SK-N-MC (cell line): ENCODE data around the gene RNF113B.

ENCODE experiments used
- DNase-seq: peaks from one replicate; pipeline ENCODE4 v3.0.0-alpha.2; 2011; ENCODE audit warnings: low read depth, low spot score
- H3K27ac ChIP-seq: fragments of 200-600 bp; sonication (generic); 2 replicates; pipeline ENCODE4 v1.5.1; 2016; ENCODE audit warnings: mixed run types
- H3K36me3 ChIP-seq: fragments of 200-600 bp; sonication (generic); 2 replicates; pipeline ENCODE4 v1.6.1; 2017; ENCODE audit warnings: antibody characterized with exemption, low read length, mixed read lengths; ENCODE audit not compliant: insufficient read depth
- H3K4me3 ChIP-seq: fragments of 200-600 bp; sonication (generic); 2 replicates; pipeline ENCODE4 v1.5.1; 2016
- H3K9ac ChIP-seq: fragments of 200-600 bp; sonication (generic); 2 replicates; pipeline ENCODE4 v1.8.0; 2017; ENCODE audit warnings: mixed run types, mixed read lengths; ENCODE audit not compliant: insufficient read length
- H3K9me3 ChIP-seq: fragments of 200-600 bp; sonication (generic); 2 replicates; pipeline ENCODE4 v1.6.1; 2017; ENCODE audit warnings: low read depth, mild to moderate bottlenecking, antibody characterized with exemption, low read length, moderate library complexity, mixed read lengths
- EZH2 ChIP-seq: fragments of 200-600 bp; sonication (generic); IDR thresholded peaks from one replicate; pipeline ENCODE4 v1.6.1; 2017; ENCODE audit warnings: antibody characterized with exemption
- FOXP2 ChIP-seq: optimal IDR thresholded peaks from 2 replicates; pipeline ENCODE3; 2011; ENCODE audit warnings: mild to moderate bottlenecking, moderate library complexity; ENCODE audit not compliant: insufficient read depth; ENCODE audit errors: extremely low read length, control extremely low read depth
- POLR2AphosphoS5 ChIP-seq: IDR thresholded peaks from 2 replicates; pipeline ENCODE4 v1.6.1; 2012; ENCODE audit warnings: mild to moderate bottlenecking, low read depth, low read length, borderline replicate concordance

RNF113B gene

GRCh38 chr13:98201189-98201588 is 24.1 kb upstream of the RNF113B start:
- no peak overlapping the region for H3K27ac ChIP-seq
- 0 out of 2 replicates have a peak, but pooled peaks cover 4% of the 10 kb centered on the region for H3K9me3 ChIP-seq
- no peak for TF ChIP-seq EZH2
- no peak for TF ChIP-seq POLR2AphosphoS5
- no peak for TF ChIP-seq FOXP2
- H3K9ac ChIP-seq = no peak overlapping the region
- no peak for DNase-seq
- no peak overlapping the region for H3K4me3 ChIP-seq
- no peaks in the 10 kb centered on the region; the same call in 1 of the 2 replicates for H3K36me3 ChIP-seq

- Histone ChIP-seq H3K9me3 (no peaks in the 10 kb centered on the region), H3K4me3 (no peak overlapping the region), H3K27ac (no peak overlapping the region), H3K9ac (no peak overlapping the region), H3K36me3 (no peaks in the 10 kb centered on the region; the same call in 1 of the 2 replicates)
- DNase-seq = no peak
- TF ChIP-seq EZH2 (no peak), POLR2AphosphoS5 (no peak), FOXP2 (no peak)
Measured at GRCh38 chr13:98200211-98200878, 23.3 kb upstream of the RNF113B start.

- TF ChIP-seq EZH2 = no peak
- no peak for TF ChIP-seq FOXP2
- no peak for TF ChIP-seq POLR2AphosphoS5
- no peaks in the 10 kb centered on the region; the same call in 1 of the 2 replicates for H3K36me3 ChIP-seq
- no peaks in the 10 kb centered on the region for H3K9me3 ChIP-seq
- H3K9ac ChIP-seq = no peak overlapping the region
- no peak overlapping the region for H3K27ac ChIP-seq
- H3K4me3 ChIP-seq = no peak overlapping the region
- DNase-seq = no peak
Measured at GRCh38 chr13:98199480-98199879, 22.4 kb upstream of the RNF113B start.

- H3K27ac ChIP-seq = no peak overlapping the region
- no peak for TF ChIP-seq POLR2AphosphoS5
- TF ChIP-seq EZH2 = no peak
- no peak for TF ChIP-seq FOXP2
- H3K36me3 ChIP-seq = no peaks in the 10 kb centered on the region; the same call in 1 of the 2 replicates
- H3K9me3 ChIP-seq = no peaks in the 10 kb centered on the region
- DNase-seq = no peak
- H3K9ac ChIP-seq = no peak overlapping the region
- no peak overlapping the region for H3K4me3 ChIP-seq
Measured at GRCh38 chr13:98198683-98199082, 21.6 kb upstream of the RNF113B start.

GRCh38 chr13:98195054-98195791 is 18.2 kb upstream of the RNF113B start:
- Histone ChIP-seq H3K9me3 (no peaks in the 10 kb centered on the region), H3K36me3 (no peaks in the 10 kb centered on the region), H3K4me3 (no peak overlapping the region), H3K27ac (no peak overlapping the region), H3K9ac (no peak overlapping the region)
- TF ChIP-seq EZH2 = no peak
- TF ChIP-seq POLR2AphosphoS5 = no peak
- TF ChIP-seq FOXP2 = no peak
- no peak for DNase-seq

- Histone ChIP-seq H3K36me3 (no peaks in the 10 kb centered on the region), H3K4me3 (no peak overlapping the region), H3K9me3 (no peaks in the 10 kb centered on the region), H3K9ac (no peak overlapping the region), H3K27ac (no peak overlapping the region)
- DNase-seq = no peak
- TF ChIP-seq POLR2AphosphoS5 = no peak
- TF ChIP-seq EZH2 = no peak
- no peak for TF ChIP-seq FOXP2
Measured at GRCh38 chr13:98192008-98192407, 14.9 kb upstream of the RNF113B start.

- H3K9ac ChIP-seq = no peak overlapping the region
- H3K36me3 ChIP-seq = no peaks in the 10 kb centered on the region
- no peak overlapping the region for H3K27ac ChIP-seq
- H3K9me3 ChIP-seq = no peaks in the 10 kb centered on the region
- H3K4me3 ChIP-seq = no peak overlapping the region
- TF ChIP-seq EZH2 = no peak
- TF ChIP-seq POLR2AphosphoS5 = no peak
- no peak for TF ChIP-seq FOXP2
- no peak for DNase-seq
Measured at GRCh38 chr13:98190889-98191444, 13.9 kb upstream of the RNF113B start.

GRCh38 chr13:98189841-98190505 is 12.9 kb upstream of the RNF113B start:
- H3K9ac ChIP-seq = no peak overlapping the region
- H3K9me3 ChIP-seq = no peaks in the 10 kb centered on the region
- TF ChIP-seq POLR2AphosphoS5 = no peak
- no peak for TF ChIP-seq FOXP2
- no peak for TF ChIP-seq EZH2
- no peak for DNase-seq
- H3K36me3 ChIP-seq = no peaks in the 10 kb centered on the region
- peak overlapping the region; percentile 12; the same call in 1 of the 2 replicates for H3K27ac ChIP-seq
- no peak overlapping the region for H3K4me3 ChIP-seq
